AG09319 (cell line): Measurements from ENCODE around the gene TSC22D1.

Experiments used
- DNase-seq: peaks from one replicate; pipeline ENCODE4 v3.0.0-alpha.2; 2010; ENCODE audit warnings: low read depth; ENCODE audit errors: extremely low read depth
- CTCF ChIP-seq: IDR thresholded peaks from 2 replicates; pipeline ENCODE4 v1.5.1; 2011; ENCODE audit warnings: low read depth, mild to moderate bottlenecking, inconsistent platforms, low read length, moderate library complexity

The TSC22D1 gene

GRCh38 chr13:44414716-44415115, 161.4 kb downstream of the TSC22D1 start:
- no peak for TF ChIP-seq CTCF
- no peak for DNase-seq

GRCh38 chr13:44413095-44413494, 163.0 kb downstream of the TSC22D1 start:
- DNase-seq = no peak
- TF ChIP-seq CTCF = no peak

- TF ChIP-seq CTCF = no peak
- no peak for DNase-seq
Observed at GRCh38 chr13:44412346-44412935, 163.7 kb downstream of the TSC22D1 start.

- TF ChIP-seq CTCF = no peak
- DNase-seq = no peak
Observed at GRCh38 chr13:44411841-44412240, 164.3 kb downstream of the TSC22D1 start.

- no peak for DNase-seq
Observed at GRCh38 chr13:44410328-44410859, 165.7 kb downstream of the TSC22D1 start.

GRCh38 chr13:44409595-44409994, 166.5 kb downstream of the TSC22D1 start:
- no peak for DNase-seq
- no peak for TF ChIP-seq CTCF

More at GRCh38 chr13:44410328-44410859, 165.7 kb downstream of the TSC22D1 start:
- TF ChIP-seq CTCF = no peak

GRCh38 chr13:44407891-44408290, 168.2 kb downstream of the TSC22D1 start:
- no peak for TF ChIP-seq CTCF
- no peak for DNase-seq
